OCI-M2 (cell line): ENCODE data around the gene CCDC141.
"Not testable (repeated sequence)": the region's sequence is repeated elsewhere in the genome, so short reads cannot be mapped to it uniquely, and the experiment has no call there.

Source experiments
- DNase-seq: peaks from one replicate; lab custom pipeline; 2025; ENCODE audit not compliant: unreplicated experiment; lab: John Stamatoyannopoulos, UW

The CCDC141 gene, protein sequence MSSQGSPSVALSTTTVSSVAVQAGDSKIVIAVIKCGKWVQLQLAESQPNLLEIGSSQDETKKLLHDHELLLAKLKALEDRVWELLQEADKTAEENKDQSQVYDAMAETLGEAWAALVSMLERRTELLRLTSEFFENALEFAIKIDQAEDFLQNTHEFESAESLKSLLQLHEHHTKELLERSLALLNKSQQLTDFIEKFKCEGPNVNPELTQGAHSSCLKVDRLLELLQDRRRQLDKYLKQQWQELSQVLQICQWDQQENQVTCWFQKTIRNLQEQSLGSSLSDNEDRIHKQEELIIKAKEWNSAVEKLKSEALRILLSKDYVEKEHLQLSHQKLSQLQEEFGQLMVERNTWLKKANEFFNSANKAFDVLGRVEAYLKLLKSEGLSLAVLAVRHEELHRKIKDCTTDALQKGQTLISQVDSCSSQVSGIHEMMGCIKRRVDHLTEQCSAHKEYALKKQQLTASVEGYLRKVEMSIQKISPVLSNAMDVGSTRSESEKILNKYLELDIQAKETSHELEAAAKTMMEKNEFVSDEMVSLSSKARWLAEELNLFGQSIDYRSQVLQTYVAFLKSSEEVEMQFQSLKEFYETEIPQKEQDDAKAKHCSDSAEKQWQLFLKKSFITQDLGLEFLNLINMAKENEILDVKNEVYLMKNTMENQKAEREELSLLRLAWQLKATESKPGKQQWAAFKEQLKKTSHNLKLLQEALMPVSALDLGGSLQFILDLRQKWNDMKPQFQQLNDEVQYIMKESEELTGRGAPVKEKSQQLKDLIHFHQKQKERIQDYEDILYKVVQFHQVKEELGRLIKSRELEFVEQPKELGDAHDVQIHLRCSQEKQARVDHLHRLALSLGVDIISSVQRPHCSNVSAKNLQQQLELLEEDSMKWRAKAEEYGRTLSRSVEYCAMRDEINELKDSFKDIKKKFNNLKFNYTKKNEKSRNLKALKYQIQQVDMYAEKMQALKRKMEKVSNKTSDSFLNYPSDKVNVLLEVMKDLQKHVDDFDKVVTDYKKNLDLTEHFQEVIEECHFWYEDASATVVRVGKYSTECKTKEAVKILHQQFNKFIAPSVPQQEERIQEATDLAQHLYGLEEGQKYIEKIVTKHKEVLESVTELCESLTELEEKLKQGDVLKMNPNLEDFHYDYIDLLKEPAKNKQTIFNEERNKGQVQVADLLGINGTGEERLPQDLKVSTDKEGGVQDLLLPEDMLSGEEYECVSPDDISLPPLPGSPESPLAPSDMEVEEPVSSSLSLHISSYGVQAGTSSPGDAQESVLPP (N-terminal part only)

DNA sequence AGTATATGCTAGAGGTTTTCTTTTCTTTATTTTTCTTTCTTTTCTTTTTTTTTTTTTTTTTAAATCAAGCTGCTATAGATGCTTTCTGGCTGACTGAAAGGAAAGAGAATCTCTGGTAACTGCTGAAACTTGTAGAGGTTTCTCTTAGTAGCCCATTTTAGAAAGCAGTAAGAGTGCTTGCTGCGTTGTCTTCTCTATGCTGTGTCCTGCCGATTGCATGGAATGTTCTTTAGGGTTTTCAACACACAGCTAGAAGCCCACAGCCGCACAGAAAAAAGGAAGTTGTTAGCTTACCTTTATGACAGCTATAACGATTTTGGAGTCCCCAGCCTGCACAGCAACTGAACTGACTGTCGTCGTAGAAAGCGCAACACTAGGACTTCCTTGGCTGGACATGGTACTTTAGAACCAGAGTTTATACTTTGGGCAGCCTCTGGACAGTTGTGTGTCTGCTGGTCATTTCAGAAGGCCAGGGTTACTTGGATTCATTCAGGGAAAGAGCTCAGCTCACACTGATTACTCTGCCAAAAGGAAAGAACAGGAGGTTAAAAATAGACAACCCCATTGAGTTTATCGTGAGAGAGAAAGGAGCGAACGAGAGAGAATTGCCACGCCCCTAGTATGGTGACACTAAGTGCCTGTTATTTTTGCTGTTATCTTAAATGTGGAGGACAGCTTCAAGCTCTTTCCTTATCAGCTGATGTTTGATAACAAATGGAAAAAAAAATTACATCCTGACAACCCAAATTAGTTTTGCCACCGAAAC lies at the start of gene CCDC141:
CCDC141 (minus strand) TSS at position 592 of the 766 bp plus-strand sequence; CDS start at position 396, 196 bp downstream.
- no peak for DNase-seq

DNA sequence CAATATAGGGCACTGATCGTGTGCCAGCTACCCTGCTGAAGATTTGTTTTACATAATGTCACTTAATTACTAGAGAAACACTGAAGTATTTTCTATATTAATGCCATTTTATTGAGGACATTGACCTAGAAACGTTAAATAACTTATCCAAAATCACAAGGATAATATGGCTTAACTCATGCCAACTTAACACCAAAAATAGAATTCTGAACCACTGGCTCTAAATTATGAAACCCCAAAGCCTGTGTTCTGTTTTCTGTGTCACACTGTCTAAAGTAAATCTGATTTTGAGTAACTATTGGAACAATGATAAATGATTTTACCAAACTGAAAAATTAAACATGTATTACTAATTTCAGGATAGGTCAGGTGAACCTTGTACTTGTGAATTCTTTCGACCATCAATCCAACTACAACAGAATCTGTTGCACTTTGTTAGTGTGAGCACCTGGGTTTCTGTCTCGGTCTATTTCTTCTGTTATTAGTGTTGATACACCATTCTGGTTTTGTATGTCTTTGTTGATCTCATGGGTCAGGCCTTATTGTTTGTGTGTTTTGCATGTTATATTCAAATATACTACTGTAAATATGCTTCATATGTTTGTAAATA lies 48.2 kb upstream of the CCDC141 start:
- no peak for DNase-seq

DNA sequence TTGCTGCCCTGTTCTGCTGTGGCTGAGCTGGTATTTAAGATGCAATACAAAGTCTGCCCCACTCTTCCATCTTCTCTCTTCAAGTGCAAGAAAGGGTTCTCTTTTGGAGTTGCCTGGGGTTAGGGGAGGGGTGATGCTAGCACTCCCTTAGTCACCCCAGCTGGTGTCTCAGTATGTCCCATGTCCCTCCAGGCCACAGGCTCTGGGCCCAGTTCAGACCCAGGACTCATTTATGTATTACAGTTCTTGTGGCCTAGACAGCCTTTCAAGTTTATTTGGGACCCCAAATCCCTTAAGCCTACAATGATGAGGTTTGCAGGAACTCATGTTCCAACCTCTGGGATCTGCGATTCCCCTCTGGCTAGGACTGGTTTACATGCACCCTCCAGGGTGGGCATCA lies 47.2 kb upstream of the CCDC141 start:
- no peak for DNase-seq

DNA sequence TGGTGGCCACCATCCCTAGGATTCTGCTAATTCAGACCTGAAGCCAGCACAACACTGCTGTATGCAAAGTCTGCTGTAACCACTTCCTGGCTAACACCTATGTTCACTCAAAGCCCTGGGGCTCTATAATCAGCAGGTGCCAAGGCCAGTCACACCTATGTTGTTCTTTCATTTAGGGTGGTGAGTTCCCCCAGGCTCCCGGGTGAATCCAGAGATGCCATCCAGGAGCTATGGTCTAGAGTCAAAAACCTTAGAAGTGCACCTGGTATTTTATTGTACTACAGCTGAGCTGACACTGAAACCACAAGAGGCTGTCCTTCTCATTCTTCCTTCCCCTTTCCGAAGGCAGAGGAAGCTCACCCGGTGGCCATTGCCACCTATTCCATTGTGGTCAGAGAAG lies 46.2 kb upstream of the CCDC141 start:
- no peak for DNase-seq

DNA sequence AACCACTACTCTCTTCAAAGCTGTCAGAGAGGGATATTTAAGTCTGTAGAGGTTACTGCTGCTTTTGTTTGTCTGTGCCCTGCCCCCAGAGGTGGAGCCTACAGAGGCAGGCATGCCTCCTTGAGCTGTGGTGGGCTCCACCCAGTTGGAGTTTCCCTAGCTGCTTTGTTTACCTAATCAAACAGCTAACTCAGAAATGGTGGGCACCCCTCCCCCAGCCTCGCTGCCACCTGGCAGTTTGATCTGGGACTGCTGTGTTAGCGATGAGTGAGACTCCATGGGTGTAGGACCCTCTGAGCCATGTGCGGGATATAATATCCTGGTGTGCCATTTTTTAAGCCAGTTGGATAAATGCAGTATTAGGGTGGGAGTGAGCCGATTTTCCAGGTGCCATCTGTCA lies 43.0 kb upstream of the CCDC141 start:
- DNase-seq, result not testable (repeated sequence)

DNA sequence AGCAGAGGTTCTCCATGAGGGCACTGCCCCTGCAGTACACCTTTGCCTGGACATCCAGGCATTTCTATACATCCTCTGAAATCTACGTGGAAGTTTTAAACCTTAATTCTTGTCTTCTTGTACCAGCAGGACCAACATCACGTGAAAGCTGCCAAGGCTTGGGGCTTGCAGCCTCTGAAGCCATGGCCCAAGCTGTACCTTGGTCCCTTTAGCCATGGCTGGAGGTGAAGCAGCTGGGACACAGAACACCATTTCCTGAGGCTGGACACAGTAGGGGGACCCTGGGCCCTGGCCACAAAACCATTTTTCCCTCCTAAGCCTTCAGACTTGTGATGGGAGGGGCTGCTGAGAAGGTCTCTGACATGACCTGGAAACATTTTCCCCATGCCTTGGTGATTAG lies 32.8 kb upstream of the CCDC141 start:
- DNase-seq, result no peak

DNA sequence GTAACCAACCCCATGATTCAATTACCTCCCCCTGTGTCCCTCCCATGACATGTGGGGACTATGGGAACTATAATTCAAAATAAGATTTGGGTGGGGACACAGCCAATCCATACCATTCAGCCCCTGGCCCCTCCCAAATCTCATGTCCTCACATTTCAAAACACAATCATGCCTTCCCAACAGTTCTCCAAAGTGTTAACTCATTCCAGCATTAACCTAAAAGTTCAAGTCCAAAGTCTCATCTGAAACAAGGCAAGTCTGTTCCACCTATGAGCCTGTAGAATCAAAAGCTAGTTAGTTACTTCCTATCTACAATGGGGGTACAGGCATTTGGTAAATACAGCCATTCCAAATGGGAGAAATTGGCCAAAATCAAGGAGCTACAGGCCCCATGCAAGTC lies 32.0 kb upstream of the CCDC141 start:
- no peak for DNase-seq

DNA sequence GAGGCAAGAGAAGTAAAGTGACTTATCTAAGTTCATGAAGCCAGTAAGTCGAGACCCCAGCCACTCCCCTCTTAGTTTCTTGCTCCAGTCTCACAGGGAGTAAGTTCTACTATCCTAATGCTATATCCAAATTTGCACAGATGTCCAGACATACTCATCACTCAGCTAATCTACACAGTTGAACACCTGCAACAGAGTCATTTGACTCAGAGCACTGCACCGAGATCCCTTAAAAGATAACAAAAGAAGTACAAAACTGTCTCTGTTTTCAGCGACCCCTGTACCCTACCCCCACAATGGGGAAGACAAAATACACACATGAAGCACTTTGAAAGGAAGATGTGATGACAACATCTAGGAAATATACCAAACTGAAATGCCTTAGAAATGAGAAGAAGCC lies 22.6 kb upstream of the CCDC141 start:
- no peak for DNase-seq

DNA sequence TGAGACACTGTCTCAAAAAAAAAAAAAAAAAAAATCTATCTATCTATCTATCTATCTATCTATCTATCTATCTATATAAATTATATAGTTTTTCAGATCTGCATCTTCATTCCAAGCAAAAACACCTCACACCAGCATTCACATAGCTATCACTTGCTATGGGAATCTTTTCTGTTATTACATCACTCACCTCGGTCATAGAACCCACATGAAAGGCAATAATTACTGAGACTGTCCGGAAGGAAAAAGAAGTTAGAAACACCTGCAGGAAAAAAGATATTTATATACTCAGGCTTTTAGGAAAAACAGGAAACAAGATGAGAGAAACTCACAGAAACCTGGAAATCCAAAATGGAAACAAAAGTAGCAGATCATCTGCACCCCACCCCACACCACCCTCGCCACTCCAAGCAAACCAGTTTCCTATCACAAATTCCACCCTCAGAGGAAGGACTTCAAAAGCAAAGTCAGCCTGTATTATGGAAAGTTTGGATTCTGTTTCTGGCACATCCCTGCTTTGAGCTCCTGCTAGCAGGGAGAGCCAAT lies 21.9 kb upstream of the CCDC141 start:
- DNase-seq, result no peak

DNA sequence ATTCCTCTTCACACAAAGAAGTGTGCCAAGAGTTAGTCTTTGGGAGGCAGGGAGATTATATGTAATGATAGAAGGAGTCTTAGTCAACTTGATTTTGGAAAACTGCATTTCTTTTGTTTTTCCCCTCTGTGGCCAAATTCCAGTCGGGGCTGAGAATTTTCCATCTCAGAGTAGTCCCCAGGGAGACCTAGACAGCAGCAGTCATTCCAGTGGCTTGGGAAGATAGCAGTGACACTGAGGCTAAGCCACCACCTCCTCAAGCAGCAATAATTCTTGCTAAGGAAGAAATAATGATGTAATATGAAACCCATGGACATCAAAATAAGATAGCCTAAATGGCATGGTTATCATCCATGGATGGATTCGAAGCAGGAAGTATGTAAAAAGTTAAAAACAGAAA lies 21.0 kb upstream of the CCDC141 start:
- no peak for DNase-seq

DNA sequence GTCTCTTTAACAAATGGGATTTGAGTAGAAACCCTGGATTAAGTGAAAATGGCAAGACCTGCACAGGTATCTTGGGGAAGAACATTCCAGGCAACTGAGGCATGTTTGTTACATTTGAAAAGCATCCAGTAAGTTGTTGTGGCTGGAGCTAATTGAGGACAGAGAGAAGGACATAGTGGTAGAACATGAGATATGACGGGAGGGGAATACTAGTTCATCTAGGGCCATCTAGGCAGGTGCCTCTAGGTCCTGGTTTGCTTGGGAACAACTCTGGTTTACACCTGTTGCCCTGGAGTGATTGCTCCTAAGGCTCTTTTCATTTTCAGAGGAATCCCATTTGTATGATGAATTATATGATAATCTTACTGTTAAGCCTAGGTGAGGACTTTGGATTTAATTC lies 19.7 kb upstream of the CCDC141 start:
- DNase-seq, result no peak

DNA sequence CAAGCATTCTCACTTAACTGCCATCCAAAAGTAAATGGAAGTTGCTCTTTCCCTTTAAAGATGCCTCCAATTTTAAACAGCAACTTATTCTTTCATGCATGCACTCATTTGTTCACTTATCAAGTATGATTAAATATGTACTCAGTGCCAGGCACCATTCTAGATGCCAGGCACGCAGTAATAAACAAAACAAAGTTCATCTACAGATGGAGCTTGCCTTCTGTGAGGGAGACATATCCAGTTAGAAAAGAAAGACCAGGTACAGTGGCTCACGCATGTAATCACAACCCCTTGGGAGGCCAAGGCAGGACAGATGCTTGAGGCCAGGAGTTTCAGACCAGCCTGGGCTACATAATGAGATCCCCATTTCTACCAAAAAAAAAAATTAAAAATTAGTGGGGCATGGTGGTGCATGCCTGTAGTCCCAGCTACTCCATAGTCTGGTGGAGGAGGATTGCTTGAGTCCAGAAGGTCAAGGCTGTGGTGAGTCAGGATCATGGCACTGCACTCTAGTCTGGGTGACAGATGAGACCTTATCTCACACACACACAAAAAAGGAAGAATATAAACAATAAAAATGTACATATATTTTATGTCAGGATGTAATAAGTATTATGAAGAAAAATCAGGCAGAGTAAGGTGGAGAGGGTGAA lies 19.2 kb upstream of the CCDC141 start:
- no peak for DNase-seq

DNA sequence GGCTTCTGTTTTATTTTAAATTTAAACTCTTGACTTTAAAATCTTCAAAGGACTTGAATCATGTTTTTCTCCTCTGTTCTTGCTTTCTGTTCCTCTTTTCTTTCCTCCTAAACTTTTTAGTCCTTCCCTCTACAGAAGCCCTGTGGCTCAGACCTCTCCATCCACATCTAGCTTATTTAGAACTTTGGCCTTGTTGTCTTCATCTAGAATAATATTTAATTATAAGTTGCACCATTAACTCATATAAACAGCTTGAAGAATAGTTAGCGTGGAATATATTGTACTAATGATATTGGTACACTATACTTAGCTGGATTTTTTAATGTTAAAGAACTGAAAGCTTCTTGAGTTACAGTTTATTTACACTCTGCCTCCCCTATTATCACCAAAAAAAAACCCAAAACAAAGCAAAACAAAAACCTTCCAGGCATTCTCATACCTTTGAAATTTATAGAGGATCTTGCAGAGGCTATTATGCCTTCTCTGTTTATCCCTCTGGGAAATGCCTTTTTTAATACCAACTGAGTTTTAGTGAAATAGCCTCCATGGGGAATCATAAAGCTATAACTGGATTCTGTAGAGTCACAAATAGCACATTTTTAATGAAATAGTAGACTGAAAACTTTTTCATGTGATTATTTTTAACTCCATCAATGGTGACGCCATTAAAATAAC lies 9.2 kb upstream of the CCDC141 start:
- no peak for DNase-seq

DNA sequence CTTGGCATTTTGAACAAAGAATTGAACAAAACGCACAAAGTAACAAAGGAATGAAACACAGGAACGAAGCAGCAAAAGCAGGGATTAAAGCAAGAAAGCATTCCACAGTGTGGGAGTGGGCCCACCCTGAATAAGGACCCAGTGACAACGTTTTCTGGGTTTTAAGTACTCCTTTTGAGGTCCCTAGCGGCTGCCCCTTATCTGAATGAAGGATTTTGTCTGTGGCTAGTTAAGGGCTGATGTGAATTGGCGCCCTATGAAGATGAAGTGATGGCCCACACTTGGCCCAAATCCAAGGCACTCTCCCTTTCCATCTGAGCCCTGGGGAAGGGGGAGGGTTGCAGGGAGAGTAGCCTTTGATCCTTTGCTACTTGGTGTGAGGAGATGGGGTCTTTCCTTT lies 7.8 kb upstream of the CCDC141 start:
- DNase-seq, result no peak

DNA sequence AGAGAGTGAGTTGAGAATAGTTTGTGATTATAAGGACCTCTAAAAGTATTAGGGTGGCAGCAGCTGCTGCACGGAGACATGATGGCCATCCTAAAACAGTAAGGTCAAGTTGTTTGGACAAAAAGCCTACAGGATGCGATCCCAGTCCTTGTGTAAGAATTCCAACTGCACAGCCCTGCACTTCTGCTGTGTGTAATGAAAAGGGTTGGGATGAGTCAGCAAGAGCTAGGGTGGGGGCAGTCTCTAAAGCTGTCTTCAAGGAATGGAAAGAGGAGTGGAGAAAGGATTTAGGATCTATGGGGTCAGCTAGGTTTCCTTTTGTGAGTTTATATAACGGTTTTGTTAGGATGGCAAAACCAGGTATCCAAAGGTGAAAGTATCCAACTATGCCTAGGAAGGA lies 3.6 kb upstream of the CCDC141 start:
- DNase-seq, result not testable (repeated sequence)

DNA sequence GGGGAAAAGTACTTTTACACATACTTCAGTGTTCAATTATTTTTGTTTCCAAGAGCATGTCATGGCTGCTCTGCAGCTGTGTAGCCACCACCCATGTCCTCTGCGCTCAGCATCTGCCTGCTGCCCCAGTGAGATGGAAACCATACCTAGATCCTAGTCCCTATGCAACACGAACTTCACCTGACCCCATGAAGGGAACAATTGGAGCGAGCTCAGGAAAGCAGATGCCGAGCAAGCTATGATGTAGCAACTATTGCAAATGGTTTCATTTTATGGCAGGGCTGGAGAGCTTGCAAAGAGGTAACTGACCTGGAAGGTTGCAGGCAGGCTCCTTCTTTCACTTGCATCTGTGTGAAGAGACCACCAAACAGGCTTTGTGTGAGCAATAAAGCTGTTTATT lies 1.3 kb upstream of the CCDC141 start:
- DNase-seq, result no peak

DNA sequence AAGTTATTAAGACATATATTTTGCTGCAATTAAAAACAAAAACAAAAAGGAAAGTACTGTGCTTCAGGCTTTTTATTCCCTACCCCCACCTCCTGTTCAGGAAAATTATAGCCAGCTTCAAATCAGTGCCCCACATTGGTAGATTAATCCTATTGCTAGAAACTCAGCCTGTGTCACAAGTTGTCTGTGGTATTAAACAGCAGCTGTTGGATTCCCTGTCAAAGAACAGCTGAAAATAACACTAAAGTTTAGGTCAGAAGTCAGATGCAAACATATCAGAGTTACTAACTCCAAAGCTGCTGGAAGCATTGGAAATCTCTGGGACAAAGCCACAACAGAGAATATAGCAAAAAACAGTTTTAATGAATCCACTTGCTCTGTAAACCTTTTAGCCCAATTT lies 818 bp upstream of the CCDC141 start:
- no peak for DNase-seq

DNA sequence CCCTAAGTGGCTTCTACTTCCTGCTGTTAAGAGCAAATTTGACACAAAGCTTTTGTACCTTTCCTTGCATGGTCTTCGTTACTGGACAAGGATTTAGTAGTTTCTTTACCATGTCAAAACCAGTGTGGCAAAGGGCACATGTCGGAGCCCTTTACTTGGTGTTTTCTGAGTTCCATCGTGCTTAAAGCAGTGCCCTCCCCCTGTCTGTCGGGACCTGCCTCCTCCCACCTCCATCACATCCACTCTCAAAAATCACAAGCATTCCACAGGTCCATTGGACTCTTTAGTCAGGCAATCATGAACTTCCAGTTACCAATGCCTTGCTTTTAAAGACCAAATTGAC lies 763 bp downstream of the CCDC141 start:
- DNase-seq, result no peak

DNA sequence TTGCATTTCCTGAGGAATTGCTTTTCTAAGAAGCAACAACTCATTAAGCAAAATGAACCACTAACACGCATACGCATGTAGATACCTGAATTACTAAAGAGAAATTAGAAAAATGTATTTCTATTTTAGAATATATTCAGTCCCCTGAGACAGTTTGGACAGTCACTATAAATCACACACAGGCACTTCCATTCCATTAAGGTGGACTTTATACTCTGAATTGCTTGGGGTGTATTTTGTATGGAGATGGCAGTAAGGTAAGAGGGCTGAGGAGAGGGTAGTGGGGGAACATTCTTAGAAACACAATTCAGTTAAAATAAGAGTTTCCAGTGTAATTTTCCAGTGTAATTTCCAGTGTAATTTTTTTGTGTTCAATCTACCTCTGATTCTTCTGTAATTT lies 1.8 kb downstream of the CCDC141 start:
- DNase-seq, result no peak
